IPS-15b (cell line): Measurements from ENCODE around the gene CCBE1.

ENCODE experiments used
- H3K27me3 ChIP-seq: one replicate; pipeline ENCODE4 v1.6.1; 2013; ENCODE audit warnings: low read length; ENCODE audit not compliant: control insufficient read depth, insufficient read depth
- H3K36me3 ChIP-seq: one replicate; pipeline ENCODE4 v1.6.1; 2013; ENCODE audit warnings: low read length; ENCODE audit not compliant: control insufficient read depth, insufficient read depth
- H3K4me1 ChIP-seq: one replicate; pipeline ENCODE4 v1.6.1; 2013; ENCODE audit warnings: mild to moderate bottlenecking, low read length; ENCODE audit not compliant: control insufficient read depth, insufficient read depth
- H3K4me3 ChIP-seq: one replicate; pipeline ENCODE4 v1.5.1; 2013; ENCODE audit warnings: low read depth, low read length
- H3K9ac ChIP-seq: one replicate; pipeline ENCODE4 v1.6.1; 2013; ENCODE audit warnings: low read depth, mild to moderate bottlenecking, low read length
- H3K9me3 ChIP-seq: one replicate; pipeline ENCODE4 v1.6.1; 2013; ENCODE audit warnings: mild to moderate bottlenecking, low read length; ENCODE audit not compliant: control insufficient read depth, insufficient read depth

CCBE1 gene

GRCh38 chr18:59695551-59695950 is 1.7 kb downstream of the CCBE1 start:
- Histone ChIP-seq H3K9ac (no peak overlapping the region), H3K9me3 (no peaks in the 10 kb centered on the region), H3K36me3 (no peaks in the 10 kb centered on the region), H3K27me3 (peaks cover 80% of the 10 kb centered on the region), H3K4me1 (peaks cover 18% of the 10 kb centered on the region), H3K4me3 (peak overlapping the region; percentile 76)

DNA sequence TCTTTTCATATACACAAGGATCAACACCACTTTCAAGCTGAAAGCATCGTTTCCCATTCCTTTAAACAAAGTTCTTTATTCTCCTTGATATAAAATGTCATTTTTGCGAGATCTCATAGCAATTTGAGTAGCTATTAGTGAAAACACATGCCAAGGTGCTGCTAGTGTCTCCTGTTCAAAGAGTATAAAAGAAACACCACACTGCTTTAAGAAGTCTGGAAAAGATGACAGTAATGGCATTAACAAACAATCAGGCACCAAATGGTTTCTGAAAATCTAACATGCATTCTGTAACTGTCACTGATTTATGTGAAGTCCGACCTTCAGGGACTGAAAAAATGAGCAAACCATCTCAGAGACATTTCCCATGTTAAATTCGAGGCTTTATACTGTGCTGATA is 2.4 kb downstream of the CCBE1 start:
- H3K9me3 ChIP-seq: no peaks in the 10 kb centered on the region
- H3K9ac ChIP-seq: no peak overlapping the region
- H3K4me1 ChIP-seq: peaks cover 21% of the 10 kb centered on the region
- H3K36me3 ChIP-seq: no peaks in the 10 kb centered on the region
- H3K27me3 ChIP-seq: peaks cover 80% of the 10 kb centered on the region
- no peak overlapping the region for H3K4me3 ChIP-seq

- H3K27me3 ChIP-seq: peaks cover 60% of the 10 kb centered on the region
- H3K9ac ChIP-seq: no peak overlapping the region
- H3K9me3 ChIP-seq: no peaks in the 10 kb centered on the region
- H3K36me3 ChIP-seq: no peaks in the 10 kb centered on the region
- H3K4me3 ChIP-seq: no peak overlapping the region
- H3K4me1 ChIP-seq: peaks cover 32% of the 10 kb centered on the region
These were observed 5.2 kb downstream of the CCBE1 start for GRCh38 chr18:59691996-59692395.

- Histone ChIP-seq H3K4me3 (no peak overlapping the region), H3K4me1 (peaks cover 29% of the 10 kb centered on the region), H3K27me3 (peaks cover 50% of the 10 kb centered on the region), H3K36me3 (no peaks in the 10 kb centered on the region), H3K9me3 (no peaks in the 10 kb centered on the region), H3K9ac (no peak overlapping the region)
These were observed 6.2 kb downstream of the CCBE1 start for GRCh38 chr18:59690996-59691395.

- Histone ChIP-seq H3K27me3 (peaks cover 44% of the 10 kb centered on the region), H3K4me3 (no peak overlapping the region), H3K9me3 (no peaks in the 10 kb centered on the region), H3K9ac (no peak overlapping the region), H3K4me1 (peaks cover 25% of the 10 kb centered on the region), H3K36me3 (no peaks in the 10 kb centered on the region)
These were observed 6.8 kb downstream of the CCBE1 start for GRCh38 chr18:59690186-59690982.

DNA sequence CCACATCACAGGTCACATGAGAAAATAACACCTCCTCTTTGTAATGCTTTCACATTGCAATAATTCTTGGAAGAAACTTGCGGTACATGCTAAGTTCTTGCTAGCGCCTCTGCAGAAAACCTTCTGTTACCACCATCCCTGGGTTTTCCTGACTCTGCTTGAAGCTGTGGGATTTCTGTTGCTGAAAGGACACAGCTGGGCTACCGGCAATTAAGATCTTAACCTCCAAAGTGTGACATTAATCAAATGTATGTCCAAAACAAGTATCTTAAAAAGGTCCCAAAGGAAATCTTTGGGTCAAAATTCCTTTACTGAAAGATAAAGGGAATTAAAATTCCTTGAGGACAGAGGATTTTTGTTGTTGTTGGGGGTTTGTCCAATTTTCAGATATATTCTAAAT is 7.5 kb downstream of the CCBE1 start:
- H3K36me3 ChIP-seq: no peaks in the 10 kb centered on the region
- no peaks in the 10 kb centered on the region for H3K9me3 ChIP-seq
- no peak overlapping the region for H3K9ac ChIP-seq
- peaks cover 25% of the 10 kb centered on the region for H3K4me1 ChIP-seq
- H3K4me3 ChIP-seq: no peak overlapping the region
- H3K27me3 ChIP-seq: peaks cover 38% of the 10 kb centered on the region

GRCh38 chr18:59686260-59686659 is 11.0 kb downstream of the CCBE1 start:
- no peak overlapping the region for H3K4me3 ChIP-seq
- no peaks in the 10 kb centered on the region for H3K36me3 ChIP-seq
- no peaks in the 10 kb centered on the region for H3K9me3 ChIP-seq
- peaks cover 10% of the 10 kb centered on the region for H3K27me3 ChIP-seq
- peaks cover 32% of the 10 kb centered on the region for H3K4me1 ChIP-seq
- H3K9ac ChIP-seq: no peak overlapping the region

GRCh38 chr18:59685501-59685900 is 11.7 kb downstream of the CCBE1 start:
- Histone ChIP-seq H3K27me3 (peaks cover 5% of the 10 kb centered on the region), H3K4me1 (peaks cover 28% of the 10 kb centered on the region), H3K4me3 (no peak overlapping the region), H3K9ac (no peak overlapping the region), H3K36me3 (no peaks in the 10 kb centered on the region), H3K9me3 (no peaks in the 10 kb centered on the region)

DNA sequence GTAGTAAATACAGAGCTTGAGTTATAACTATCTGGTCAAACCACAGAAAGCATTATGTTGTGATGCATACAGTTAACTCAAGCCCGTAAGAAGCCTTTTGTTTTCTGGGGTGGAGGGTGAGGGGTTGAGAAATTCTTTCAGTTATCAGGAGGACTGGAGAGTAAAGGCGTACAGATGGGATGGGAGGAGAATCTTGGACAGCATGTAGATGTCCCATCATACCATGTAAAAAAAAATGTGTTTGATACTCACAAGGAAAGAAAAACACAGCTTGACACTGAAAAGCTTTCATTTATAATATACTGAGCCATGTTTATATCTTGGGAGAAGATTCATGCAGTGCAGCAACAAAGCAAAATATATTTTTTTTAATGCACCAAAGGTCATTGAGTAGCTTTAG is 12.4 kb downstream of the CCBE1 start:
- no peaks in the 10 kb centered on the region for H3K9me3 ChIP-seq

GRCh38 chr18:59681521-59682004 is 15.7 kb downstream of the CCBE1 start:
- Histone ChIP-seq H3K27me3 (no peaks in the 10 kb centered on the region), H3K4me1 (peaks cover 8% of the 10 kb centered on the region), H3K4me3 (no peak overlapping the region), H3K9ac (no peak overlapping the region), H3K36me3 (no peaks in the 10 kb centered on the region), H3K9me3 (no peaks in the 10 kb centered on the region)

More for the DNA sequence above, 12.4 kb downstream of the CCBE1 start:
- no peaks in the 10 kb centered on the region for H3K36me3 ChIP-seq
- H3K4me3 ChIP-seq: no peak overlapping the region
- H3K27me3 ChIP-seq: peaks cover 5% of the 10 kb centered on the region
- H3K9ac ChIP-seq: no peak overlapping the region
- H3K4me1 ChIP-seq: peaks cover 24% of the 10 kb centered on the region

GRCh38 chr18:59681051-59681450 is 16.2 kb downstream of the CCBE1 start:
- Histone ChIP-seq H3K9ac (no peak overlapping the region), H3K27me3 (no peaks in the 10 kb centered on the region), H3K4me1 (peaks cover 8% of the 10 kb centered on the region), H3K9me3 (no peaks in the 10 kb centered on the region), H3K4me3 (no peak overlapping the region), H3K36me3 (no peaks in the 10 kb centered on the region)

- no peak overlapping the region for H3K9ac ChIP-seq
- no peak overlapping the region for H3K4me3 ChIP-seq
- no peaks in the 10 kb centered on the region for H3K9me3 ChIP-seq
- no peaks in the 10 kb centered on the region for H3K4me1 ChIP-seq
- H3K27me3 ChIP-seq: no peaks in the 10 kb centered on the region
- H3K36me3 ChIP-seq: no peaks in the 10 kb centered on the region
These were observed 21.9 kb downstream of the CCBE1 start for GRCh38 chr18:59675346-59675745.
